HG03139 (cell line): ENCODE data around the gene BORCS5.
"Not testable (repeated sequence)": the region's sequence is repeated elsewhere in the genome, so short reads cannot be mapped to it uniquely, and the experiment has no call there.

Experiments
- ATAC-seq: cut with Tn5 transposase; IDR thresholded peaks from one replicate; pipeline ENCODE4 v1.9.1; 2021; ENCODE audit not compliant: unreplicated experiment

The BORCS5 gene

GRCh38 chr12:12351468-12352185 is 5.3 kb upstream of the BORCS5 start:
- ATAC-seq: not testable (repeated sequence)

GRCh38 chr12:12353276-12353675 is 3.6 kb upstream of the BORCS5 start:
- ATAC-seq: no peak

- no peak for ATAC-seq
Observed at GRCh38 chr12:12353807-12354206, 3.1 kb upstream of the BORCS5 start.

GRCh38 chr12:12356467-12356895 is 397 bp upstream of the BORCS5 start:
- no peak for ATAC-seq

- ATAC-seq: no peak
Observed at GRCh38 chr12:12357719-12358461, 1.0 kb downstream of the BORCS5 start.

GRCh38 chr12:12358528-12358927 is 1.6 kb downstream of the BORCS5 start:
- ATAC-seq: no peak

- ATAC-seq: no peak
Observed at GRCh38 chr12:12364787-12365445, 8.0 kb downstream of the BORCS5 start.

- ATAC-seq: no peak
Observed at GRCh38 chr12:12365446-12365802, 8.5 kb downstream of the BORCS5 start.

- ATAC-seq: no peak
Observed at GRCh38 chr12:12365931-12366431, 9.1 kb downstream of the BORCS5 start.

- ATAC-seq: no peak
Observed at GRCh38 chr12:12366701-12367481, 10.0 kb downstream of the BORCS5 start.

GRCh38 chr12:12367482-12367998 is 10.7 kb downstream of the BORCS5 start:
- no peak for ATAC-seq

- no peak for ATAC-seq
Observed at GRCh38 chr12:12372946-12373722, 16.3 kb downstream of the BORCS5 start.

- ATAC-seq: no peak
Observed at GRCh38 chr12:12376646-12377448, 20.0 kb downstream of the BORCS5 start.

GRCh38 chr12:12378616-12379015 is 21.7 kb downstream of the BORCS5 start:
- ATAC-seq: no peak

GRCh38 chr12:12379831-12380730 is 23.2 kb downstream of the BORCS5 start:
- ATAC-seq: no peak

GRCh38 chr12:12380949-12381593 is 24.2 kb downstream of the BORCS5 start:
- no peak for ATAC-seq

- ATAC-seq: no peak
Observed at GRCh38 chr12:12381982-12382381, 25.1 kb downstream of the BORCS5 start.
